ENCODE data around the gene KDF1. TPM values are rescaled to one million over a fixed set of nuclear protein-coding genes. Genes with fewer than 3 reads are reported as not detected.

Gene KDF1
- total RNA-seq, 4 donors from 2014 or later = 21.9 to 51.1 (median 41.5) TPM

- Histone ChIP-seq H3K36me3 (peaks cover 50% of the 10 kb centered on the region), H3K4me1 (no peaks in the 10 kb centered on the region), H3K27ac (no peak overlapping the region), H3K27me3 (no peaks in the 10 kb centered on the region), H3K4me3 (no peak overlapping the region), H3K9me3 (no peaks in the 10 kb centered on the region)
- TF ChIP-seq EP300 (IDR thresholded peaks at IDR 0.05) = no peak
- no peak for TF ChIP-seq CTCF (IDR thresholded peaks at IDR 0.05)
- 88% methylated on average over 4 of the region's 4 CpGs for WGBS
- no peak for DNase-seq (ENCODE audit: low spot score in 2 of 2)
Measured at GRCh38 chr1:26938004-26938658, 22.1 kb downstream of the KDF1 start.

DNA sequence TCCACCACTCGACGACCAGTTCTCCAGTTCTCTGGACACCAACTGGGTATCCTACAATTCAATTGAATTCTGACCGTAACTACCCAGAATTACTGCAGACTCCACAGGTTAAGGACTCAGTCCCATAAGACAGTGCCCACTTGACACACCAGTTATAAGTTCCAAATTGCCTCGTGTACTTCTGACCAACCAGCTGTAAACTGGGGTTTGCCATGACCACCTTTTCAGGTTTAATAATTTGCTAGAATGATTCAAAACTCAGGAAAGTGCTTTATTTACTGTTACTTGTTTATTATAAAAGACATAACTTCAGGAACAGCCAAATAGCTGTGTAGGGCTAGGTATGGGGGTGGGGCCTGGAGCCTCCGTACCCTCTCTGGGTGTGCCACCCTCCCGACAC lies 23.4 kb downstream of the KDF1 start:
- no peaks in the 10 kb centered on the region for H3K4me1 ChIP-seq
- no peak overlapping the region for H3K4me3 ChIP-seq
- H3K27ac ChIP-seq = no peak overlapping the region
- no peaks in the 10 kb centered on the region for H3K27me3 ChIP-seq
- no peaks in the 10 kb centered on the region for H3K9me3 ChIP-seq
- TF ChIP-seq CTCF (IDR thresholded peaks at IDR 0.05) (no peak), POLR2AphosphoS5 (IDR thresholded peaks at IDR 0.05) (no peak), POLR2A (IDR thresholded peaks at IDR 0.05) (no peak), EP300 (IDR thresholded peaks at IDR 0.05) (no peak)
- 85% methylated on average over 6 of the region's 6 CpGs for WGBS
- H3K36me3 ChIP-seq = peaks cover 49% of the 10 kb centered on the region
- no peak for DNase-seq (ENCODE audit: low spot score in 2 of 2)

- H3K9me3 ChIP-seq = no peaks in the 10 kb centered on the region
- no peaks in the 10 kb centered on the region for H3K27me3 ChIP-seq
- no peak overlapping the region for H3K27ac ChIP-seq
- 89% methylated on average over 3 of the region's 3 CpGs for WGBS
- H3K4me1 ChIP-seq = no peaks in the 10 kb centered on the region
- no peak for DNase-seq (ENCODE audit: low spot score in 2 of 2)
- H3K4me3 ChIP-seq = no peak overlapping the region
- TF ChIP-seq POLR2A (IDR thresholded peaks at IDR 0.05) (no peak), POLR2AphosphoS5 (IDR thresholded peaks at IDR 0.05) (no peak), CTCF (IDR thresholded peaks at IDR 0.05) (no peak), EP300 (IDR thresholded peaks at IDR 0.05) (no peak)
- H3K36me3 ChIP-seq = peaks cover 68% of the 10 kb centered on the region
Measured at GRCh38 chr1:26932531-26932930, 27.7 kb downstream of the KDF1 start.

- Histone ChIP-seq H3K36me3 (peaks cover 49% of the 10 kb centered on the region), H3K27ac (no peak overlapping the region), H3K4me3 (no peak overlapping the region), H3K27me3 (no peaks in the 10 kb centered on the region), H3K4me1 (peaks cover 25% of the 10 kb centered on the region), H3K9me3 (no peaks in the 10 kb centered on the region)
- 100% methylated on average over 3 of the region's 3 CpGs for WGBS
- no peak for DNase-seq (ENCODE audit: low spot score in 2 of 2)
- TF ChIP-seq POLR2AphosphoS5 (IDR thresholded peaks at IDR 0.05) (no peak), CTCF (IDR thresholded peaks at IDR 0.05) (no peak)
Measured at GRCh38 chr1:26923711-26924110, 36.6 kb downstream of the KDF1 start.

GRCh38 chr1:26922901-26923300 lies 37.4 kb downstream of the KDF1 start:
- Histone ChIP-seq H3K27me3 (no peaks in the 10 kb centered on the region), H3K27ac (no peak overlapping the region), H3K9me3 (no peaks in the 10 kb centered on the region), H3K36me3 (peaks cover 42% of the 10 kb centered on the region), H3K4me1 (peaks cover 25% of the 10 kb centered on the region), H3K4me3 (peak overlapping the region; percentile 96)
- 90% methylated on average over 3 of the region's 3 CpGs for WGBS
- DNase-seq (ENCODE audit: low spot score in 2 of 2) = no peak
- TF ChIP-seq CTCF (IDR thresholded peaks at IDR 0.05) (no peak), EP300 (IDR thresholded peaks at IDR 0.05) (no peak), POLR2A (IDR thresholded peaks at IDR 0.05) (no peak)

Measured in suprapubic skin (tissue), 4 donors.